Activated CD4-positive, alpha-beta T cell treated with anti-CD3 and anti-CD28 coated beads, Interleukin-2, Interleukin-4, amounts not matched to agents 100 ng/mL and 50 ng/mL, durations not matched to agents 16 hours and 8 hours (primary cell): ENCODE measurements around the gene PXYLP1.

Experiments
- DNase-seq: peaks from one replicate; pipeline ENCODE4 v3.0.0-alpha.2; 2020; ENCODE audit warnings: low spot score

PXYLP1 gene

DNA sequence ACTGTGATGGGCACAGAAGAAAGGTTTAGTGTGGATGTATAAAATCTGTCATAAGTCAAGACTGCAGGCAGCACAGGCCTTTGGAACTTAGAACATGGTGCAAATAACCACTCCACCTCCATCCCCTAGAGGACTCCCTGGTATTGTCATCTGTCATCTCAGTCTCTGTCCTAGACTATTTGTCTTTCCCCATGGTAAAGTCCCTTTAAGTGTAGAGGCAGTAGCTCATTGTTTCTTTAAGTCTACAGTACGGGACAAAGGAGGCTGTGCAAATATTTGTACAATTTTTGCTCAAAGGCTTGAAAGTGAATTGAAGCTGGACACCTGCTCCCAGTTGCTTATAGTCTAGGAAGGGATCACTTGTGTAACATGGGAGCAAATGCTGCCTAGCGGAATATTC, 3.2 kb upstream of the PXYLP1 start:
- DNase-seq, result no peak

DNA sequence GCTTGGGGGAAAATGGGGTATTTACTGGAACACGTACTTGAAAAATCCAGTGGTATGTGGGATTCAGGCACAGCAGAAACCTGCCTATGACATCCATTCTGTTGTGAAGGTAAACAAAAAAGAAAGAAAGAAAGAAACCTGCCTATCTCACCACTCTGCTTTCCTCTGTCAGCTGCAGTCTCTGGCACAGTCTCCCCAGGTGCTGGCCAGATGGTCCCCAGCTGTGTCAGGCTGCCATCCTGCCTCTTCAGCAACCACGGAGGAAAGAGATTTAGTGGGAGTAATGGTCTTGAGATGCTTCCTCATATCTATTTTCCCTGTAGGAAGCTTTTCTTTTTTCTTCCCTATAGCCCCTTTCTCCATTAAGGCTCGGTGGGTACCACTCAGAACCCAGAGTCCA, 2.5 kb upstream of the PXYLP1 start:
- no peak for DNase-seq

GRCh38 chr3:141230293-141230692, 1.3 kb upstream of the PXYLP1 start:
- DNase-seq, result no peak

DNA sequence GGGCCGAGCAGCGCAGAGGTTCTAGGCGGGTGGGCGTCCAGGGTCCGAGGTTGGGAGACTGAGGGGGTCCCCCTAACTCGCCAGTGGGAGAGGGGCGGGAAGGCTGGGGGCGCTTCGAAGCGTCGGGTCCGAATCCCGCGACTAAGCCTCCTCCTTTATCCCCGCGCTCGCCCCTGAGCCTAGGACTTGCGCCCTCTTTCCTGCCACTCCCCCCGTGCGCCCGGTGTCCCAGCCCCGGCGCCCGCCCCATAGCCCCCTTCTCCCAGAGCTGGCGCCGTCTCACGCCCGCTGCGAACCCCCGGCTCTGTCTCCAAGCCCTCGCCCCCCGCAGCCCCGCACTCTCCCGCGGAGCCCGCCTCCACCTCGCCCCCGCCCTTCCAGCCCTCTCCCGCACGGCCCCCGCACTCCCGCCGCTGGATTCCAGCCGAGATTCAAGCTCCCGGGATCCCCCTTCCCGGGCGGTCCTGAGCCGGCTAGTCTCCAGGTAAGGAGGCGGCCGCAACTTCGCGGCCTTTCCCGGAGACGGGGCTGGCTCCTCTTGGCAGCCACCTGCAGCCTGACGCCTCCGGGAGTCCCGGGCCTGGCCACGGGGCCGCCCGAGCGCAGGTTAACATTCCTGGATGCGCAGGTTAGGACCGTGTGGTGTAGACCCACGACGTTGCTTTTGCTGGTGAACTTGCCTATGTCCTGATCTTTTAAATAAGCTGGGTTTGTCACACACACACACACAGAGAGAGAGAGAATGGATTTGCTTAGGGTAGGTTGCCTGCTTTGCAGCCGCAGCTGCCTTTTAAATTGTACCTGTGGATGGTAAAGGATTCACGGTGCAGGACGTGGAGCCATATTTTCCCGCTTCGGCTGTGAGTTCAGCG, 563 bp downstream of the PXYLP1 start:
- DNase-seq, result no peak

DNA sequence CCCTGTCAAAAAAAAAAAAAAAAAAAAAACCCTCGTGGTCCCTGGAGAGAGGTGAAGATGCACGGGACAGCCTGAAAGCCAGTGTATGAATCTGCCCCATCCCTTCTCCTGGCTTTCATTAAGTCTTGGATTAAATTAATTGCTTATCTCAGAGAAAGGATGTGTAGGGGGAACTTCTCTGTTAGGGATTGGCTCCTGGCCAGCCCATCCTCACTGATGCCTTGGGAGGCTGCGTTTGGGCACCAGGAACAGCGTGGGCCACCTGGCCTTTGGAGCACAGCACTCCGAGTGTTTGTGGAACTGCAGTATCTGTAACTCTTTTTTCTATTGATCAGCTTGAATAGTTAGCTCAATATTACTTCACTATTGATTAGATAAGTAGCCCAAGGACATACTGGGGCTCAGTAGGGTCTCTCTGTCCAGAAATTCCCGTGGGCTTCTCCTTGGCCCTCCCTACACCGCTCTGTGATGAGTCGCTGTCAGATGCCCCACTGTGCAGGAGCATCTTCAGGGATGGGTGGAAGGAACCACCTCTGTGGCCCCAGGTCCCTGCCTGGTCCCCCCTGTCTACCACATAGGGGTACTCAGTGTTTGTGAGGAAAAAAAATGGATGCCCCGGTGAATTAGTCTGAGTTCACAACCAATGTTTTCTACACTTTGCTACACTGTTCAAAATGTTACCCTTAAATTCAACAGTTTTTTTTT, 2.0 kb downstream of the PXYLP1 start:
- no peak for DNase-seq

GRCh38 chr3:141234283-141234682, 2.7 kb downstream of the PXYLP1 start:
- no peak for DNase-seq

GRCh38 chr3:141235661-141236171, 4.1 kb downstream of the PXYLP1 start:
- DNase-seq, result no peak

- DNase-seq, result no peak
Observed at GRCh38 chr3:141236361-141236760, 4.7 kb downstream of the PXYLP1 start.

- peak; percentile 53 for DNase-seq
Observed at GRCh38 chr3:141237701-141238521, 6.3 kb downstream of the PXYLP1 start.

- no peak for DNase-seq
Observed at GRCh38 chr3:141239511-141240281, 8.1 kb downstream of the PXYLP1 start.

DNA sequence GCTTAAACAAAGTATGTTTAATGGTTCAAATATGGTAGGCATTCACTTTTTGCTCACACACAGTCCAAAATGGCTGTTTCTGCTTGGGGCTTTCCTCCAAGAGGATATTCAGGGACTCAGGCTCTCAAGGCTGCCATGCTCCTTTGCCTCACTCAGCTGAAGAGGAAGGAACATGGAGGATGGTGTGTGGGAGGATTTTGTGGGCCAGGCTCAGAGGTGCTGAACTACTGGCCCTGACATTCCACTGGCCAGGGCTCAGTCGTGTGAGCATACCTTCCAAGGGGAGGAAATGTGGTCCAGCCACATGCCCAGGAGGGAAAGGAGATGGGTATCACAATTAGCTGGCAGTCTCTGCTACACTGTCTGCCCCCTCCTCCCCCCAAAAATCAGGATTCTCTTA, 8.7 kb downstream of the PXYLP1 start:
- DNase-seq, result no peak

GRCh38 chr3:141240687-141241615, 9.3 kb downstream of the PXYLP1 start:
- no peak for DNase-seq

GRCh38 chr3:141241616-141242376, 10.2 kb downstream of the PXYLP1 start:
- no peak for DNase-seq

GRCh38 chr3:141242377-141243092, 10.9 kb downstream of the PXYLP1 start:
- no peak for DNase-seq

DNA sequence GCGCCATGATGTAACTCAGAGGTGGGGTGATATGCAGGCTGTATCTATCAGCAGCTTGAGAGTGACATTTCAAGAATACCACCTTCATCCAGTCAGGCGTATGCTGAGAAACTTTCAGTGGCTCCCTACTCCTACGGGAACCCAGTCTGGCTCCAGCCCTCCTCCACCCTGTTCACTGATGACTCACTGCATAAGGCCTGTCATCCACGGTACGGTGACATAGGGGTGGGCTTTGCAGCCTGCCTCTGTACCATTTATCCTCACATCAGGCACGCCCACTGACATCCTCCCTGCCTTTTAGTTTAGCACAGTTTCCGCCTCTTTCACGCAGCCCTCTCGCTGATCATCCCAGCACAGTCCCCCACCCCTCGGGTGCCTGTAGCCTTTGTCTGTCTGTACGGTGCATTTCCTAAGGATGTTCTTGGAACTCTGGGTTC, 11.7 kb downstream of the PXYLP1 start:
- DNase-seq, result no peak

- DNase-seq, result no peak
Observed at GRCh38 chr3:141246224-141246957, 14.8 kb downstream of the PXYLP1 start.

DNA sequence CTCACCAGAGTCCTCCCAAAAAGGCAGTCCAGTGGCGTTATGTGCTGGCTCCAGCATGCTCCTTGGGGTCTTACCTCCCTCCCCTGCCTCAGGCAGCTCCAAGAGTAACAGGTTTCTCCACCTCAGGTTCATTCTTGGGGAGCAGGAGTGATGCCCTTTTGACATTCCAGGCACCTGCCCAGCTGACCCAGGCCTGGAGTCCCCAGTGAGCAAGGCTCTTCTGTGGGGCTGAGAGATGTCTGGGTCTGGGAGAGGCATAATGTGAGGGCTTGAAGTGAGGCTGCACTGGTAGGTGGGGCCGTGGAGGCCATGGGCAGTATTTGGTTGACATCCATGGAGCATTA, 15.3 kb downstream of the PXYLP1 start:
- DNase-seq, result no peak

- no peak for DNase-seq
Observed at GRCh38 chr3:141248064-141248463, 16.4 kb downstream of the PXYLP1 start.
